Natural killer cell (primary cell): Measurements from ENCODE around the gene CEP85. TPM values are rescaled to one million over a fixed set of nuclear protein-coding genes. Genes with fewer than 3 reads are reported as not detected.

Experiments used
- ATAC-seq, 3 donors: fragments of 150-1000 bp in 2 of 3; fragments of 200-7000 bp in 1 of 3; cut with Tn5 transposase; 1 replicate in 1 of 3; 2 replicates in 2 of 3; pipeline ENCODE4 v1.10.0; 2021; ENCODE audit warnings: mild to moderate bottlenecking in 2 of 3, moderate library complexity in 2 of 3
- DNase-seq, 2 donors: peaks; one replicate each; pipeline versions ENCODE4 v3.0.0 to v3.0.0-alpha.2; 2013 to 2021; ENCODE audit warnings: mixed read lengths in 1 of 2
- H3K27ac ChIP-seq: one replicate; pipeline ENCODE4 v1.5.1; 2013; ENCODE audit warnings: mild to moderate bottlenecking, low read length
- H3K27me3 ChIP-seq: one replicate; pipeline ENCODE4 v1.6.1; 2013; ENCODE audit warnings: low read length; ENCODE audit not compliant: control insufficient read depth, insufficient read depth
- H3K36me3 ChIP-seq: one replicate; pipeline ENCODE4 v1.6.1; 2013; ENCODE audit warnings: low read length; ENCODE audit not compliant: control insufficient read depth, insufficient read depth
- H3K4me1 ChIP-seq: one replicate; pipeline ENCODE4 v1.6.1; 2013; ENCODE audit warnings: low read length; ENCODE audit not compliant: control insufficient read depth, insufficient read depth
- H3K4me3 ChIP-seq: one replicate; pipeline ENCODE4 v1.5.1; 2013; ENCODE audit warnings: low read length
- H3K9me3 ChIP-seq: one replicate; pipeline ENCODE4 v1.6.1; 2013; ENCODE audit warnings: low read length; ENCODE audit not compliant: control insufficient read depth, insufficient read depth
- H3K27ac Mint-ChIP-seq, 2 donors: one replicate each; pipeline ENCODE4 v1.8.0; 2022; ENCODE audit warnings: mild to moderate bottlenecking in 2 of 2, mixed read lengths in 2 of 2, moderate library complexity in 1 of 2
- H3K27me3 Mint-ChIP-seq, 2 donors: one replicate each; pipeline ENCODE4 v1.8.0; 2022; ENCODE audit warnings: low read depth in 2 of 2, mixed read lengths in 2 of 2
- H3K36me3 Mint-ChIP-seq: one replicate; pipeline ENCODE4 v1.8.0; 2022; ENCODE audit warnings: mixed read lengths
- H3K4me1 Mint-ChIP-seq, 2 donors: one replicate each; pipeline ENCODE4 v1.8.0; 2022; ENCODE audit warnings: mixed read lengths in 2 of 2
- H3K4me3 Mint-ChIP-seq: one replicate; pipeline ENCODE4 v1.8.0; 2022; ENCODE audit warnings: mild to moderate bottlenecking, moderate library complexity, mixed read lengths
- H3K9me3 Mint-ChIP-seq, 2 donors: one replicate each; pipeline ENCODE4 v1.8.0; 2022; ENCODE audit warnings: mixed read lengths in 2 of 2
- CTCF ChIP-seq: fragments of 200-600 bp; IDR thresholded peaks from one replicate; pipeline ENCODE4 v1.8.0; 2022; ENCODE audit warnings: antibody characterized with exemption
- WGBS: methylation state at CpG from one replicate; pipeline ENCODE4 v1.1.7; 2013; ENCODE audit warnings: missing lambda C conversion rate; ENCODE audit not compliant: insufficient coverage; 5-methylcytosine and 5-hydroxymethylcytosine counted together
- intact Hi-C: fragments of 100-400 bp; cut with micrococcal nuclease; formaldehyde crosslinking; loops from one replicate; pipeline ENCODE4 v1.14.2; 2022
- total RNA-seq, 4 donors: library from RNA; stranded (reverse); fragments of 120-200 nt in 1 of 4; gene quantifications; one replicate each; pipeline versions ENCODE4 v1.2.3 to v1.2.4, GENCODE V29; 2013 to 2022

The CEP85 gene
- total RNA-seq, 3 donors from 2014 or later (not counting 1 experiment from before 2014, with no cell fraction given): 13.0 to 20.4 (median 18.0) TPM

GRCh38 chr1:26265405-26265804, 31.4 kb downstream of the CEP85 start:
- Histone ChIP-seq H3K4me3 (no peak overlapping the region), H3K4me1 (no peaks in the 10 kb centered on the region), H3K9me3 (peaks cover 10% of the 10 kb centered on the region), H3K27me3 (no peaks in the 10 kb centered on the region), H3K36me3 (peaks cover 32% of the 10 kb centered on the region), H3K27ac (no peak overlapping the region)
- ATAC-seq (no peak), DNase-seq (no peak)
- Mint-ChIP-seq H3K9me3 (peaks cover 6 to 7% of the 10 kb centered on the region in 2 donors), H3K4me3 (no peak overlapping the region), H3K27me3 (no peaks in the 10 kb centered on the region), H3K4me1 (no peaks in the 10 kb centered on the region), H3K27ac (no peak overlapping the region), H3K36me3 (peaks cover 12% of the 10 kb centered on the region)
- no CpG with 5 or more reads among the region's 1 CpG for WGBS
- intact Hi-C loops: no loop called here
- no peak for TF ChIP-seq CTCF

GRCh38 chr1:26268290-26269197, 34.5 kb downstream of the CEP85 start:
- Histone ChIP-seq H3K4me1 (no peaks in the 10 kb centered on the region), H3K27me3 (no peaks in the 10 kb centered on the region), H3K4me3 (no peak overlapping the region), H3K27ac (no peak overlapping the region), H3K9me3 (peaks cover 10% of the 10 kb centered on the region), H3K36me3 (peaks cover 32% of the 10 kb centered on the region)
- 96% methylated on average over 9 of the region's 9 CpGs for WGBS
- H3K27ac Mint-ChIP-seq: no peak overlapping the region
- intact Hi-C loops: no loop called here
- TF ChIP-seq CTCF: no peak
- H3K27me3 Mint-ChIP-seq: no peaks in the 10 kb centered on the region
- ATAC-seq: no peak
- DNase-seq: no peak
- peaks cover 19% of the 10 kb centered on the region for H3K36me3 Mint-ChIP-seq
- H3K9me3 Mint-ChIP-seq: peaks cover 6 to 7% of the 10 kb centered on the region in 2 donors
- no peaks in the 10 kb centered on the region for H3K4me1 Mint-ChIP-seq
- H3K4me3 Mint-ChIP-seq: no peak overlapping the region

- no peaks in the 10 kb centered on the region for H3K27me3 ChIP-seq
- no peaks in the 10 kb centered on the region for H3K4me1 Mint-ChIP-seq
- H3K9me3 Mint-ChIP-seq: peaks cover 6 to 7% of the 10 kb centered on the region in 2 donors
- no peak overlapping the region for H3K27ac ChIP-seq
- peaks cover 19% of the 10 kb centered on the region for H3K36me3 Mint-ChIP-seq
- peaks cover 30% of the 10 kb centered on the region for H3K36me3 ChIP-seq
- H3K4me3 Mint-ChIP-seq: no peak overlapping the region
- intact Hi-C loops: no loop called here
- H3K27ac Mint-ChIP-seq: no peak overlapping the region
- WGBS: 91% methylated on average over 4 of the region's 4 CpGs
- H3K27me3 Mint-ChIP-seq: no peaks in the 10 kb centered on the region
- no peaks in the 10 kb centered on the region for H3K4me1 ChIP-seq
- DNase-seq (no peak), ATAC-seq (no peak)
- TF ChIP-seq CTCF: no peak
- no peak overlapping the region for H3K4me3 ChIP-seq
- H3K9me3 ChIP-seq: peaks cover 10% of the 10 kb centered on the region
Measured at GRCh38 chr1:26269198-26269550, 35.2 kb downstream of the CEP85 start.
